ENCODE data around the gene C1QTNF8. TPM values are rescaled to one million over a fixed set of nuclear protein-coding genes. Genes with fewer than 3 reads are reported as not detected.

Gene C1QTNF8
- polyA plus RNA-seq, 12 donors: not detected

DNA sequence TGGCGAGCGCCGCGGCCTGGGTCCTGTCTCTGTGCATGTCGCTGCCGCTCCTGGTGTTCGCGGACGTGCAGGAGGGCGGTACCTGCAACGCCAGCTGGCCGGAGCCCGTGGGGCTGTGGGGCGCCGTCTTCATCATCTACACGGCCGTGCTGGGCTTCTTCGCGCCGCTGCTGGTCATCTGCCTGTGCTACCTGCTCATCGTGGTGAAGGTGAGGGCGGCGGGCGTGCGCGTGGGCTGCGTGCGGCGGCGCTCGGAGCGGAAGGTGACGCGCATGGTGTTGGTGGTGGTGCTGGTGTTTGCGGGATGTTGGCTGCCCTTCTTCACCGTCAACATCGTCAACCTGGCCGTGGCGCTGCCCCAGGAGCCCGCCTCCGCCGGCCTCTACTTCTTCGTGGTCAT, 16.7 kb downstream of the C1QTNF8 start:
- DNase-seq: no peak

DNA sequence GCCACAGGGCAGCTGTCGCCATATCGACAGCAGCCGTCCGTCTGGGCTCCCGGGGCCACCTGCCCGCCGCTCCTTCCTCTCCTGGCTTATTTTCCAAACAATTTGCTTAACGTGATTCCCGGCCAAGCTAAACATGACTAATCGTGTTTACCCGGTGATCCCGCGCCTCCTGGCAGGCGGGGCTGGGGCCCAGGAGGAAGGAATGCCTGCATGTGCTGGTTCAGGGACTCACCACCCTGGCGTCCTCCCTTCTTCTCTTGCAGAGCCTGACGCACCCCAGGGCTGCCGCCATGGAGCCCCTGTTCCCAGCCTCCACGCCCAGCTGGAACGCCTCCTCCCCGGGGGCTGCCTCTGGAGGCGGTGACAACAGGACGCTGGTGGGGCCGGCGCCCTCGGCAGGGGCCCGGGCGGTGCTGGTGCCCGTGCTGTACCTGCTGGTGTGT, 17.4 kb downstream of the C1QTNF8 start:
- DNase-seq: no peak

- DNase-seq: no peak
Measured at GRCh38 chr16:1077877-1078578, 18.0 kb downstream of the C1QTNF8 start.

GRCh38 chr16:1076801-1077576, 19.1 kb downstream of the C1QTNF8 start:
- no peak for DNase-seq

- no peak for DNase-seq
Measured at GRCh38 chr16:1075546-1075945, 20.5 kb downstream of the C1QTNF8 start.

DNA sequence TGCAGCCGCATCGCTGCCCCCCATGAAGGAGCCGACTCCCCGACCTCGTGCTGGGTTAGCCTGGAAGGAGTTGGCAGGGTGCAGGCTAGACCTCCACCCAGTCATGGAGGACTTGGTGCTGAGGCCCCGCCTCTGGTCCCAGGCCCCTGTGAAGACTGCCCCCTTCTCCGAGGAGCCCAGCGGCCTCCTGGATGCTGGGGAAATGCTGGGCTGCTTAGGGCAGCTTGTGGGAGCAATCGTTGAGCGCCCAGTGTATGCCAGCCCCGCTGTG, 21.7 kb downstream of the C1QTNF8 start:
- no peak for DNase-seq

DNA sequence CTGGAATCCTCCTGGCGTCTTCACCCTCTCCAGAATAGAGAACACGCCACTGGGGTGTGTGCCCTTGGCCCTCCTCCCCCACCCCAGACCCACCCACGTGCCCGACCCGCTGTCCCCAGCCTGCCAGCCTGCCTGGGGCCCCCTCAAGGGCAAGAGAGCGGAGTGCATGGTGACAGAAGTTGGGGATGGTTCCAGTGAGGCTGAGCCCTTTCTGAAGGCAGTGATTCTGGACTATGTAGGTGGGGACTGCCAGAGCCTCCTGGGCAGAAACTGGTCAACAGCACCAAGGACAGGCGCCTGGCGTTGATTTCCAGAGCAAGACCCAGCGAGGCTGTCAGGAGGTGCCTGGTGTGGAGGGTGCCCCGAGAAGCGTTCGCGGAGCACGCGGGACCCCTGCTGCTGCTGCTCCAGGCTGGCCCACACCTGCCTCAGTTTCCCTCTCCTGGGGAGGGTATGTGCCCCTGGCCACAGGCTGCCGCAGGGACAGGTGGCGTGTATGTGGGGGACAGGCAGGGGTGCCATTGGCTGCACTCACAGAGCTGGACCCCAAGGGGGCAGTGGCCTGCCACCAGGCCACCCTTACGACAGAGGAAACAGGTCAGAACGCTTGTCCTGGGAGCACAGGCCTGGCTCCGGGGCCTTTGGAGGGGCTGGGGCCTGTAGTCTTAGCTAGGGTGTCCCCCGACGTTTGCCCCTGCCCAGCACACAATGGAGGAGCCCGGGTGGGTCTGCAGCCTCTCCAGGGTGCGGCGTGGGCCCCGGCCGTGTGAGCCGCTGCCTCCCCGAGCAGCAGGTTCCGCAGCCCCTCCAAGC, 22.3 kb downstream of the C1QTNF8 start:
- DNase-seq: no peak

DNA sequence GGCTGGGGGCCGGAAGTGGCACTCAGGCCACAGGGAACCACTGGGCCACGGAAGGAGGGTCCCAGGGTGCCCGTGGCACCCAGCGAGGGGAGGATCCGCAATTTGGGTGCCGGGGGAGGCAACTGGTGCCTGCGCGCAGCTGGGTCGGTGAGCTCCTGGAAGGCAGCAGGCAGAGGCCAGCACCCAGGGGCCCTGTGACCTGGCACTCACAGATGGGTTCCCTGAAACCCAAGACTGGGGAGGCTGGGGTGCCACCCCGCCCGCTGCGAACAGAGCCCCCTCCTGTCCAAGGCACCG, 22.8 kb downstream of the C1QTNF8 start:
- DNase-seq: no peak

GRCh38 chr16:1072526-1073261, 23.4 kb downstream of the C1QTNF8 start, which contains the start of gene SSTR5:
Gene SSTR5, plus strand, starts transcription at chr16:1072747. Its CDS starts 6,122 bp downstream, at chr16:1078869.
- no peak for DNase-seq

DNA sequence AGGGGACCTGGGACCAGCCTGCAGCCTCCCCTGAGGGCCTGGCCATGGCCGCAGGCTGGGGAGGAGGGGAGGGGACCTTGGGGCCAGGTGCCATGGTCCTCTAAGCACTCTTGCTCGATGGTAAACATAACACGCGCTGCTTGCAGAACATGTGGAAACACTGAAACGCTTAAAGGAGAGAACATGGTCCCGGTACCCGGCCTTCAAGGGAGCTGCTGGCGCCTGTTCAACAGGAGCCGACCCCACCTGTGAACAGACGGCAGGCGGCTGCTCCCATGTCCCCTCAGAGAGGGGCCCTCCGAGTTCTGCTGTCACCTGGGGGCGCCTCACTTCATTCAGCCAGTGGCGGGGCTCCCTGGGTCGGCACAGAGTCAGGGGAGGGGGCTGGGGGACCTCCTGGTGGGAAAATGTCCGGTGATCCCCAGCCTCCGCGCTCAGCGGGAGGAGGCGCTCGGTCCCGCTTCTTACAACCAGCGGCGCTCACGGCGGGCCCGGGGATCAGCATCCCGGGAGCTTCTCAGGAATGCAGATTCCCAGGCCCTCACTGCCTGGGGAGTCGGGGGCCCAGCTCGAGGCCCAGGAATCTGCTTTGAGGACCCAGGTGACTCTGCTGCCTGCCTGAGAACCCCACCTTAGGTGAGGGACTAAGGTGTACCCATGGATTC, 24.4 kb downstream of the C1QTNF8 start:
- no peak for DNase-seq

- DNase-seq: no peak
Measured at GRCh38 chr16:1070864-1071408, 25.1 kb downstream of the C1QTNF8 start.

DNA sequence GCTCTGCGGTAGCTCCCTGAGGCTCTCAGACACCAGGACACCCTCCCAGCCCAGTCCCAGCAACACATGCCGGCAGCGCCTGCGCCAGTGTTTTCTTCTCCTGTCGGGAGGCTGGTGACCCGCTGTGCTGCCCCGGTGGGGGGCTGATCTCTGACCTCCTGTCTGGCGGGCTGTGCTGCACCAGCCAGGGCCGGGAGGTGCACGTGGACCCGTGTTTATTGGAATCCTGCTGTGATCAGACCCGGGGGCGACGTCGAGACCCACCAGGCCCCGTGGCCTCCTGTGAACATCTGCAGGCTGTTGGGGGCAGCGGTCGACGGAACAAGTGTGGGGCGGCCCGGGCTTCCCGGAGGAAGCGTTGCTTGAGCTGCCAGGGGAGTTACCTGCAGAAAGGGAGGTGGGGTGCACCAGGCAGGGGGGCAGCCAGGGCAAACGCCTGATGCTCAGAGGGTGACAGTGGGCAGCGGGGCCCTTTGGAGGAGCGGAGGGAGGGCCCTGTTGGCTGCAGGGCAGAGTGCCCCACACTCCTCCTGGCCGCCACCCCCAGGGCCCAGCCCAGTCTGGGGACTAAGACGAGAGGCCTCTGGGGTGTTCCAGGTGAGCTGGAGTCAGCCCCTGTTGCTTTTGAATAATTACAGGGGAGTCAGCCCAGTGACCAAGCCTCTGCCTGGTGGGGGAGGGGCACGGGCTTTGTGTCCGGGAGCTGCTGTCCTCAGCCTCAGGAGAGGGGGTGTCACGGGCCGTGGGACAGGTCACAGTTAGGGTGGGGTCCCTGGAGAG, 25.8 kb downstream of the C1QTNF8 start:
- DNase-seq: no peak

DNA sequence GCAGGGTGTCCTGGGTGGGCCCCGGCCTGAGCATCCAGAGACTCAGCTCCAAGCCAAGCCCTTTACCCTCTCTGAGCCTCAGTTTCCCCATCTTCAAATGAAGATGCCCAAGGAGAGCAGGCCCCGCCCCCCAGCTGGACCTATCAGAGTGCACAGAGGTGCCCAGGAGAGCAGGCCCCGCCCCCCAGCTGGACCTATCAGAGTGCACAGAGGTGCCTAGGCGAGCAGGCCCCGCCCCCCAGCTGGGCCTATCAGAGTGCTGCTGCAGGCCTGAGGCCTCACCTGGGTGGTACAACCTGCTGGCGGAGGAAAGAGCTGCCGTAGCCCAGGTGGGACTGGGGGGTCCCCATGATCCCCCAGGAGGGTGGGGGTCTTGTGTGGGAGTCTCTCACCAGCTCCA, 26.9 kb downstream of the C1QTNF8 start:
- DNase-seq: no peak

DNA sequence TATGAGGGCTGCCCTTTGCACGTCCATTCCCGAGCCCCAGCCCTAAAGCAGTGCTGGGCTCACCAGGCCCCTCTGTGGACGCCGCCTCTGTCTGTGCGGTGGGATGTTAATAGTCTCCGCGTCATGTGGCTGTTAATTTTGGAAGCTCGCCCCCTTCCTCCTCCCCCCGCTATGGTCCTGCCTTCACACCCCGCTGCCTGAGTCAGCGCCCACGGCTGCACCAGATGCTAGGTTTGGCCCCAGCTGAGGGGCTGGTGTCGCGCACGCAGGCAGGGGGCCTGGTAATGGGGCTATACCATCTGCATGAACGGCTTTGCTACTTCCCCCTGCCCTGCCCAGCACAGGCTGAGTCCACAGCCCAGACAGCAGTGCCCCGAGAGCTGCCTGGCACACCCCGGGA, 27.6 kb downstream of the C1QTNF8 start:
- no peak for DNase-seq

DNA sequence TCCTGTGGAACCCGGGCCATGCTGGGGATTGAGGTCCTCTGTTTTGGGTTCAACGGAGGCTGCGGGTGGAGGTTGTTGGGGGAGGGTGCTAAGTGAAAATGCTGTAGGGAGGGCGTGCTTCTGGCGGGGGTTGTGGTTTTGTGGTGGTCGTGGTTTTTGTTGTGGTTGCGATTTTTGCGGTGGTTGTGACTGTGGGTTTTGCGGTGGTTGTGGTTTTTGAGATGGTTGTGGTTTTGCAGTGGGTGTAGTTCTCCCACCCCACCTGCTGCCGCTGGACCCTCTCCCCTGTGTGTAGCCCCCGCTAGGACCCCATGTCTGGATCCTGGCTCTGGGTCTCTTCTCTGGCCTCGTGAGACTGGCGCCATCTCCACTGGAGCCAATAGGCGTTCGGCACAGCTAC, 28.4 kb downstream of the C1QTNF8 start:
- DNase-seq: no peak

GRCh38 chr16:1066584-1067172, 29.4 kb downstream of the C1QTNF8 start:
- DNase-seq: no peak

- no peak for DNase-seq
Measured at GRCh38 chr16:1065469-1066128, 30.4 kb downstream of the C1QTNF8 start.

DNA sequence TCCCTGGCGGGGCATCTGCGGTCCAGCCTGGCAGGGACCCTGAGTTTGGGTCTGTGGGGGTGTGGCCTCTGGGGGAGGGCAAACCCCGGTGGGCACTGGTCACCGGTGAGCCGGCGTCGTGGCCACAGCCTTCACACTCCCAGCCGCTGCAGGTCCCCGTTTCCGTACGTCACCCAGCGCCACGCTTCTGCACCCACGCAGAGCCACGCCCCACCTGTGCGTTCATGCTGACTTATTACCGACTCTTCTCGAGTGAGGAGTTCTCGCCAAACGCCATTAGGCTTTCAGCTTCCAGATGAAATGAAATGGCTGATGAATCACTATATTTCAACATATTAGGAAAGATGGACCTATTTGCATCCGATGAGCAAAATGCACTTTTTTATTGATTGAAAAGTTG, 32.3 kb downstream of the C1QTNF8 start:
- no peak for DNase-seq

GRCh38 chr16:1062895-1063294, 33.1 kb downstream of the C1QTNF8 start:
- DNase-seq: no peak
